T-helper 2 cell (primary cell): ENCODE results near the gene MIER3.

Source experiments
- DNase-seq, 5 experiments: peaks; one replicate each; pipeline versions ENCODE4 v3.0.0 to v3.0.0-alpha.2; 2012 to 2022

MIER3 gene

DNA sequence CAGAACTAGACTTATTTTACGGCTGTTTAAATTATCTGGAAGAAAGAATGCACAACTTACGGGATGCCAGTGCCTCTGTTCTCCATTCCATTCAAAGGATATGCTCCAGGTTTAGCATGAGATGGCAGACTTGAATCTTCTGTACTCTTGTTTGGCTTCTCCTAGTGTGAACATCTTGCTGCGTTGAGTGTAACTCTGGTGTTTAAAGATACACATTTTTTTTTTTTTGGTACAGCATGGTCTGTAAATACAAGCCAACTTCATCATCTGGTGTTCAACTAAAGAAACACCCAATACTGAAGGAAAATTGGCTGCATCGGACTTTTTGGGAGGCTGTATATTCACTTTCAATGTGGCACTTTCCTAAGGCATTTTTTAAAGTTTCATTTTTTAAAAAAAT lies 7.4 kb upstream of the MIER3 start:
- DNase-seq: no peak

GRCh38 chr5:56958595-56958994 lies 6.7 kb upstream of the MIER3 start:
- DNase-seq: no peak

- DNase-seq: no peak
These were observed 2.3 kb upstream of the MIER3 start for GRCh38 chr5:56954262-56954661.

DNA sequence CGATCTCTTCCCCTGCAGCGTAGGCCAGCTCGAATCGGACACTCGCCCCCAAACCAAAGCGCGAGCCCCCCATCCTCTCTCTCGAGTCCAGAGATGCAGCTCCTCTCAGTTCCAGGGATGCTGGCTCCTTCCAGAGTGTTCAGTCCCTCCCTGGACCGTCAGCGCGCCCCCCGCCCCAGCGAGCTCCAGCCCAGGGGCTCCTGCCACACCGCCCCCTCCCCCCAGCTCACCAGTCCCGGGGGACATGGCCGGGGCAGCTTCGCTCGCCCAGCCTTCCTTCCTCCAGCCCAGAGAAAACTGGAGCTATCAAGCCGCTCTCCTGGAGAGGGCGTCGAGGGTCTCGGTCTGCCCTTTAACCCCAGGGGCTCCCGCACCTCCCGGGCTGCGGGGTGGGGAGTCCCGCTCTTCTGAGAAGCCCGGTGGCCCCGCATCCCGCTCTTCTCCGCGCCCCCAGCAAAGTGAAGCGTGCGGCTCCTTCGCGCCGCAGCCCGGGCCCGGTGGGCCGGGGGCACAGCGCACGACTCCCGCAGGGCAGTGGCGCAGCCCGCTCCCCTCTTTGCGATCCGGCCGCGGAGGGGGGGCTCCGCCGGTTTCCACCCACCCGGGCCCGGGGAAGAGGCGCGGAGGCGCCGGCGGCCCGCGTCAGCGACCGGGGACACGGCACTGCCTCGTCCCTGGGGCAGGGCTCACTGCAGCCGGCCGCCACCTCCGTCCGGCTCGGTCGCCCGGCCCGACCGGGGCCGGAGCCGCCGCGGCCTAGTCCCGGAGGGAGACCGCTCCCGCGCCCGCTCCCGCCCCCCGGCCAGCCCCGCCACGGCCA lies 587 bp downstream of the MIER3 start:
- DNase-seq: peak in 3 of 5 experiments; percentile 2 to 25 (median 8)

GRCh38 chr5:56950626-56951125 lies 1.2 kb downstream of the MIER3 start:
- peak; percentile 23 to 70 (median 30) for DNase-seq

- DNase-seq: no peak
These were observed 4.9 kb downstream of the MIER3 start for GRCh38 chr5:56947052-56947451.

DNA sequence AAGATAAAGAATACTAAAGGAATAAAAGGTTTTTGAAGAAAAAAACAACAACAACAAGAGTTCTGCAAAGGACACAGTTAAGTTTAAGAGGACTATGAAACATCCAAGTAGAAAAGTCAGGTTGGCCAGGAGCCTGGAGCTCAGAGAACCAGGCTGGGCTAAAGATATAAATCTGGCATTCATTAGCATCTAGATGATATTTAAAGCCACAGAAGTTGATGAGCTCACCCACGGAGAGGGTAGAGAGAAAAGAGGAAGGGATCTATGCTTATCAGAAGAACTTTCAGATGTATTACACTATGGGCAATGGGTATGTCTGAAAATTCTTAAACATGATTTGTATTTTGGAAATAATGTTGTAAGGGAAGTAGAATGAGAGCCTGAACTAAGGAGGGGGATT lies 9.9 kb downstream of the MIER3 start:
- DNase-seq: no peak

GRCh38 chr5:56938858-56939257 lies 13.1 kb downstream of the MIER3 start:
- DNase-seq: no peak

- no peak for DNase-seq
These were observed 17.6 kb downstream of the MIER3 start for GRCh38 chr5:56934325-56934724.

- no peak for DNase-seq
These were observed 29.0 kb downstream of the MIER3 start for GRCh38 chr5:56922922-56923321.

DNA sequence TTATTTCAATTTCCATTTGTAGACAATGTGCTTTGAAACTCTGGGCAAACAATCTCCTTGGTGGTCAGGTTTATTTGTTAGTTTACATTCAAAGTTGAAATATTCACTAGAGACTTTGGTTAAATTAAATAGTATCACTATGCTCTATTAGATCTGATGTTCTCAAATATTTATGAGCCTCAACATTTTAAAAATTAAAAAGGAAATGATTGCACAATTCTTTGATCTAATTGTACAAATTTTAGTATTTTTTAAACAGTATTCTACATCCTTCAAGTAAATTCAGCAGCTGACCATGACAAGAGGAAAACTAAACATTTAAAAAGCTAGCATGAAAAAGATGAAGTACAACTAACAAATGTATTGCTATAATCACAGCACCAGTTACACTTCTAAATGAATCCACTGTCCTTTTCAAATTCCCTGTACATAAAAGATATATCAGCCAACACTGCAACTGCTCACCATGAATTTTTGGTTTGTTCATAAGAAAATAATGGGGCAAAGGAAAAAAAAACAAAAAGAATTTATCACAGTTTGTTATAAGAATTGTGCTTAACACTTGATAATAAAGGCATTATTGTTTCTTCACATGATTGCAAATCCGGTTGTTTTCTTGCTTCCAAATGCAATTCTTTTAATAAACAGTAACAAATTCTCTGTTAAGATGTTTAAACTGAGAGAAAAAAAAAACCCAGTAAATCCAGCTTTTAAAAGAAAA lies 31.8 kb downstream of the MIER3 start:
- no peak for DNase-seq

- no peak for DNase-seq
These were observed 33.9 kb downstream of the MIER3 start for GRCh38 chr5:56918054-56918453.

DNA sequence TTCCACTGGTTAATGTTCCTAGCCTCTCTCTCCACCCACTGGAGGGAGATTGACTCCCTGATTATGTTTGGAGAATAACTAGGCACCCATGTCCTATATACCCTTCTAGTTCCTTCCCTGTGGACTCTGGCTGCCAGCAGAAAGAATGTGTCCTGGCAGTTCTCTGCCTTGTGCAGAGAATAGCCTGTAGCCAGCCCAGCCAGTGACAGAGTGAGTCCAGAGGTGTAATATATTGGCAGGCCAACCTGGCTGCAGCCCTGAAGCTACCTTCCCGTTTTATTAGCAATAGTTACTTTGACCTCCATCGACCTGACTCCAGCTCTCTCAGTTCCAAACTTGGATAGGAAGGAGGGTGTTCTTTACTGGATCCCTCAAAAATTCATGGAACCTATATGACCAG lies 34.4 kb downstream of the MIER3 start:
- no peak for DNase-seq

DNA sequence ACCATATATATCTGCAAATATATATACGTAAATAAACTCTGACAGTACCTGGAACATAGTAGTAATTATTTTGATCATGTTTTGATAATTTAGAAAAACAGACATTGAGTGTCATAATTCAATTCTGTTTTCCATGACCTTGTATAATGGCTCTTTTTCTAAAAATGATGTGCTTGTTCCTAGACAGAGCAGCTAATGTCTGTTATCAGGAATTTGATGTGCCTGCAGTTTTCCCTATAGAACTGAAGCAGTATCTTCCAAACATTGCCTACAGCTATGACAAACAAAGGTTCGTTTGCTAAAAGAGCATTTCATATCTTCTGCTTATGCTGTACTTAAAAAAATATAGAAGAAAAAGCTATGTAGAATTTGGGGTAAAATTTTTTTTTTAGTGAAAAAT lies 37.2 kb downstream of the MIER3 start:
- DNase-seq: no peak

GRCh38 chr5:56913766-56914165 lies 38.2 kb downstream of the MIER3 start:
- no peak for DNase-seq

GRCh38 chr5:56910210-56910965 lies 41.5 kb downstream of the MIER3 start:
- peak in 4 of 5 experiments; percentile 6 to 40 (median 9) for DNase-seq

DNA sequence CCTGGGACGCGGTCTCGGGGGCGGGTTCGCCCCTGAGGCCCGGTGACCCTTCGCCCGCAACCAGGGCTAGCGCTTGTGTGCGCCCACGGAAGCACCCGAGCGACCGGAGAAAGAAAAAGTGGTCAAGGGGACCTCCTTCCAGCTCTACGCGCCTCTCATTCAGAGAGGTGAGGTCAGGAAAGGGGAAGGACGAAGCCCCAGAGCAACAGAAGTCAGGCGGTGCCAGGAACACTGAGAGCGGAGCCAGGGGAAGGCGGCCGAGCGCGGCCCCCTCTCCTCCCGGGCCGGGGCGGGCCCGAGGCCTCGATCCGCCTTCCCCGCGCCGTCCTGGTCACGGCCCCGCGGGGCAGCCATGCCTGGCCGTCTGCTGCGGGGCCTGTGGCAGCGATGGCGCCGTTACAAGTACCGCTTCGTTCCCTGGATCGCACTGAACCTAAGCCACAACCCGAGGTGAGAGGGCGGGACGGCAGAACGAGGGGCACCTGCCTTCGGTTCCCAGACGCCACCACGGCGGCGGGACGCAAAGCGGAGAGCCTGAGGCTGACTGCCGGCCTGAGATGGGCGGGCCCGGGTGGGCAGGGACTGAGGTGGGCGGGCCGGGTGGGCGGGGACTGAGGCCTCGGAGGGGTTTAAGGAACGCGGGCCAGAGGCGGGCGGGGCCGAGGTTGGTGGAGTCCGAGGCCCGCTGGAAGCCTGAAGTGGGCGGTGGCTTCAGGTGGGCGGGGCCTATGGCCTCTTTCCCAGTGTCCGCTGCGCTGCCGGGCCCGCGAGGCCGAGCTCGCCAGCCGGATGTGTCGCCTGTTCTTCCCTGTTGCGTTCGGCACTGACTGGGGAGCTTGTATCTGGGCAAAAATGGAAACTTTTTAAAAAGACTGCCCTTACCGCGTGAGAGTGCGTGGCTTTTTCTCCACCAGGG lies 42.4 kb downstream of the MIER3 start, which contains the start of gene SETD9:
SETD9 (plus strand) TSS at position 303 of the 916 bp plus-strand sequence; CDS start at position 353, 50 bp downstream.
- DNase-seq: peak; percentile 75 to 93 (median 77)

DNA sequence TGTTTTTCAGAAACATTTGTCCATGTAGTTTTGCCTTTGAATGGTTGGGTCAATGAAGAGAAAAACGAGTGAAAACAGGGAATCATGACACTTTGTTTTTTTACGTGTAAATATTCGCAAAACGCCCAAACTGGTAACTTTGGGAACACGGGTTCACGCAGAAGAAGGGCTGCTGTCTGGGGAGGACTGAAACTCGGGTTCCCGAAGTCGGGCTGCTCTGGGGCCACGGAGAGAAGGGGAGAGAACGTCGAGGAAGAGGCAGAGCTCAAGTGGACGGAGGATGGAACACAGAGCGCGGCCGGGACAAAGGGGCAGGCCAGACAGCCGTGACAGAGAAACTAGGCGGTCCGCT lies 43.0 kb downstream of the MIER3 start:
- DNase-seq: no peak

DNA sequence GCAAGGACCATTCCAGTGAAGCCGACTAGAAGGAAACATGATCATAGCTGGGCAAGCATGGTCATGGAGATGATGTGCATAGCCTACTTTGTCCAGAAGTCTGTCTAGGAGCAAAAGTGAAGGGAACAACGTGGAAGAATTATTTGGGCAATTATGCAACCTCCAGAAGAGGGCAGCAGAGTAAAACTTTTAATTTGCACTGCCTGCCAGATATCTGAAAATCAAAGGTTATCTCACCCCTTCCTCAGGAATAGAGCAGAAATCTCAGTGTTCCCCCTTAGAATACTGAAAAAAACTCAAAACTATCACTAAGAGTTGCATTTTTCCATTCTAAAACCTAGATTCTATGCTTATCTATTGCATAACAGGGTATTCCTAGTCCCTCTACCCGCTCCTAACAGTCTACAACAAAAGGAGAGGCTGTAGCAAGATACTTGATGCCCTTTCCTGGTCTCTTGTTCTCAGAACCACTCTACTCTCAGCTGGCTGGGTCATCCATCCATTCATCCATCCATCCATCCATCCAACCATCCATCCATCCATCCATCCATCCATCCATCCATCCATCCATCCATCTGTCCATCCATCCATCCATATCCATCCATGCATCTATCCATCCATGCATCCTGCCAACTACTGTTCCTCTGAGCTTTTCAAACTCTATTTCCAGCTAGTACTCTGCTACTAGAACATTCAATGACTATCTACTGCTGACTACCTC lies 50.9 kb downstream of the MIER3 start:
- DNase-seq: peak in 2 of 5 experiments; percentile 27 to 36

- DNase-seq: no peak
These were observed 51.5 kb downstream of the MIER3 start for GRCh38 chr5:56900395-56900794.

- DNase-seq: no peak
These were observed 53.7 kb downstream of the MIER3 start for GRCh38 chr5:56898213-56898612.
